HEK293 (cell line): Measurements from ENCODE around the gene PREB.

Experiments used
- CTCF ChIA-PET: fragments of 350-600 bp; formaldehyde crosslinking; extraction: SDS; loops from one replicate; lab custom pipeline; 2021; ENCODE audit warnings: antibody characterized with exemption; lab: Yijun Ruan, JAX
- POLR2A ChIA-PET: fragments of 300-600 bp; formaldehyde crosslinking; extraction: SDS; loops from one replicate; lab custom pipeline; 2020; ENCODE audit warnings: antibody characterized with exemption, inconsistent platforms; lab: Yijun Ruan, JAX
- H3K27ac ChIP-seq: fragments of 200-500 bp; sonication (Bioruptor generic); 2 replicates; pipeline ENCODE4 v1.5.1; 2014; ENCODE audit warnings: low read depth, low read length, control low read depth, inconsistent platforms; ENCODE audit errors: extremely low read depth
- H3K36me3 ChIP-seq, 2 experiments: fragments of 200-500 bp in 1 of 2; sonication (Bioruptor generic) in 1 of 2; 1 replicate in 1 of 2; 2 replicates in 1 of 2; pipeline ENCODE4 v1.5.1; 2014 to 2017; ENCODE audit warnings: inconsistent platforms in 2 of 2, low read length in 2 of 2; ENCODE audit not compliant: control insufficient read depth in 2 of 2, insufficient read depth in 1 of 2
- H3K4me1 ChIP-seq: fragments of 200-500 bp; sonication (Bioruptor generic); 2 replicates; pipeline ENCODE4 v1.5.1; 2014; ENCODE audit warnings: mild to moderate bottlenecking, low read length, inconsistent platforms; ENCODE audit not compliant: control insufficient read depth, insufficient read depth
- H3K4me3 ChIP-seq: 2 replicates; pipeline ENCODE4 v1.5.1; 2011; ENCODE audit warnings: low read depth, mild to moderate bottlenecking, control low read depth, low read length, moderate library complexity
- H3K9me3 ChIP-seq: fragments of 200-500 bp; sonication (Bioruptor generic); 2 replicates; pipeline ENCODE4 v1.5.1; 2014; ENCODE audit warnings: low read depth, low read length, inconsistent platforms; ENCODE audit not compliant: control insufficient read depth, insufficient read depth
- CTCF ChIP-seq: fragments of 450-650 bp; formaldehyde crosslinking; IDR thresholded peaks from 2 replicates; pipeline ENCODE4 v1.5.1; 2016; ENCODE audit warnings: missing biosample characterization, missing genetic modification characterization
- GLIS2 ChIP-seq: fragments of 450-650 bp; formaldehyde crosslinking; IDR thresholded peaks from 2 replicates; pipeline ENCODE4 v1.5.1; 2016; ENCODE audit warnings: missing biosample characterization, missing genetic modification characterization
- MYNN ChIP-seq: fragments of 450-650 bp; formaldehyde crosslinking; IDR thresholded peaks from 2 replicates; pipeline ENCODE4 v1.5.1; 2016; ENCODE audit warnings: missing biosample characterization, missing genetic modification characterization, borderline replicate concordance
- PBX3 ChIP-seq: sonication (generic); formaldehyde crosslinking; IDR thresholded peaks from 2 replicates; pipeline ENCODE4 v1.8.1; 2022; ENCODE audit warnings: mild to moderate bottlenecking, moderate library complexity, missing genetic modification reagents
- PRDM10 ChIP-seq: fragments of 450-650 bp; formaldehyde crosslinking; IDR thresholded peaks from 2 replicates; pipeline ENCODE4 v1.5.1; 2016; ENCODE audit warnings: missing biosample characterization, missing genetic modification characterization
- SP2 ChIP-seq: fragments of 450-650 bp; formaldehyde crosslinking; IDR thresholded peaks from 2 replicates; pipeline ENCODE4 v1.5.1; 2016; ENCODE audit warnings: missing biosample characterization, missing genetic modification characterization
- SP3 ChIP-seq: fragments of 450-650 bp; formaldehyde crosslinking; IDR thresholded peaks from 2 replicates; pipeline ENCODE4 v1.5.1; 2016; ENCODE audit warnings: missing biosample characterization, missing genetic modification characterization
- ZBTB17 ChIP-seq: fragments of 450-650 bp; formaldehyde crosslinking; IDR thresholded peaks from 2 replicates; pipeline ENCODE4 v1.5.1; 2016; ENCODE audit warnings: missing biosample characterization, missing genetic modification characterization
- ZBTB26 ChIP-seq: fragments of 450-650 bp; formaldehyde crosslinking; optimal IDR thresholded peaks from 2 replicates; pipeline ENCODE3; 2016; ENCODE audit warnings: missing biosample characterization, mild to moderate bottlenecking, missing genetic modification characterization
- ZBTB8A ChIP-seq: fragments of 450-650 bp; formaldehyde crosslinking; IDR thresholded peaks from 2 replicates; pipeline ENCODE4 v1.5.1; 2016; ENCODE audit warnings: missing biosample characterization, missing genetic modification characterization
- ZFP3 ChIP-seq: fragments of 450-650 bp; formaldehyde crosslinking; IDR thresholded peaks from 2 replicates; pipeline ENCODE4 v1.5.1; 2016; ENCODE audit warnings: low read depth, missing biosample characterization, missing genetic modification characterization
- ZFP69B ChIP-seq: fragments of 450-650 bp; formaldehyde crosslinking; IDR thresholded peaks from 2 replicates; pipeline ENCODE4 v1.5.1; 2016; ENCODE audit warnings: missing biosample characterization, missing genetic modification characterization
- ZIC2 ChIP-seq: fragments of 450-650 bp; formaldehyde crosslinking; IDR thresholded peaks from 2 replicates; pipeline ENCODE4 v1.5.1; 2016; ENCODE audit warnings: missing biosample characterization, missing genetic modification characterization
- ZNF335 ChIP-seq: fragments of 450-650 bp; formaldehyde crosslinking; conservative IDR thresholded peaks from 2 replicates; pipeline ENCODE4 v1.5.1; 2016; ENCODE audit warnings: missing biosample characterization, missing genetic modification characterization
- ZNF514 ChIP-seq: fragments of 450-650 bp; formaldehyde crosslinking; IDR thresholded peaks from 2 replicates; pipeline ENCODE4 v1.5.1; 2016; ENCODE audit warnings: missing biosample characterization, missing genetic modification characterization
- ZNF521 ChIP-seq: fragments of 450-650 bp; formaldehyde crosslinking; IDR thresholded peaks from 2 replicates; pipeline ENCODE4 v1.5.1; 2017; ENCODE audit warnings: missing biosample characterization, mild to moderate bottlenecking, missing genetic modification characterization
- ZNF629 ChIP-seq: fragments of 450-650 bp; formaldehyde crosslinking; IDR thresholded peaks from 2 replicates; pipeline ENCODE4 v1.5.1; 2017; ENCODE audit warnings: missing biosample characterization, missing genetic modification characterization
- ZNF664 ChIP-seq: fragments of 450-650 bp; formaldehyde crosslinking; IDR thresholded peaks from 2 replicates; pipeline ENCODE4 v1.5.1; 2016; ENCODE audit warnings: missing biosample characterization, missing genetic modification characterization
- ZNF776 ChIP-seq: fragments of 450-650 bp; formaldehyde crosslinking; IDR thresholded peaks from 2 replicates; pipeline ENCODE4 v1.5.0; 2017; ENCODE audit warnings: missing biosample characterization, missing genetic modification characterization, borderline replicate concordance
- ZNF777 ChIP-seq: fragments of 450-650 bp; formaldehyde crosslinking; IDR thresholded peaks from 2 replicates; pipeline ENCODE4 v1.5.1; 2017; ENCODE audit warnings: missing biosample characterization, missing genetic modification characterization, borderline replicate concordance
- ZSCAN4 ChIP-seq: fragments of 450-650 bp; formaldehyde crosslinking; IDR thresholded peaks from 2 replicates; pipeline ENCODE4 v1.5.1; 2017; ENCODE audit warnings: missing biosample characterization, missing genetic modification characterization

Gene PREB

GRCh38 chr2:27133905-27134780, at the start of gene PREB:
TSS of gene PREB (minus strand) at chr2:27134636. CDS start at chr2:27134421, 215 bp downstream.
- ChIA-PET CTCF (interaction anchor here (0.5 to 3.5 kb wide), 14 partner anchors 11 to 803 kb away, joined by 3 to 17 read pairs (median 4); partner anchors contain the start of gene ABHD1), POLR2A (interaction anchor here (0.7 to 3.6 kb wide), 10 partner anchors 10 to 295 kb away, joined by 3 to 34 read pairs (median 4); partner anchors contain the start of genes ABHD1, AGBL5, ATRAID and GTF3C2)
- Histone ChIP-seq H3K36me3 (peaks cover 4 to 40% of the 10 kb centered on the region in 2 experiments; a peak in 2 of 3 replicates), H3K27ac (peak within 1 kb of the TSS; percentile 72; the same call in 1 of the 2 replicates), H3K4me1 (no peaks in the 10 kb centered on the region), H3K4me3 (peak within 1 kb of the TSS; percentile 87), H3K9me3 (no peaks in the 10 kb centered on the region)
- peak; percentile 57; the same call in 1 of the 2 replicates for TF ChIP-seq PBX3 (CRISPR knock-in tag)
- TF ChIP-seq ZBTB8A (tag by site-specific recombination): peak; percentile 45
- TF ChIP-seq ZBTB17 (tag by site-specific recombination): 0 out of 2 replicates have a peak, but pooled peaks have one; percentile 83
- TF ChIP-seq ZNF335: peak; percentile 66
- TF ChIP-seq ZFP3 (tag by site-specific recombination): no peak
- TF ChIP-seq PRDM10 (tag by site-specific recombination): peak; percentile 49
- TF ChIP-seq SP3: peak; percentile 84
- TF ChIP-seq SP2 (tag by site-specific recombination): peak; percentile 65
- 0 out of 2 replicates have a peak, but pooled peaks have one; percentile 29 for TF ChIP-seq CTCF (tag by site-specific recombination)
- no peak for TF ChIP-seq ZNF664 (tag by site-specific recombination)
- peak; percentile 75 for TF ChIP-seq GLIS2 (tag by site-specific recombination)
- TF ChIP-seq MYNN (tag by site-specific recombination): no peak
- TF ChIP-seq ZBTB26: peak; percentile 87
- TF ChIP-seq ZIC2 (tag by site-specific recombination): peak; percentile 44

GRCh38 chr2:27184115-27184514, 49.7 kb upstream of the PREB start:
- Histone ChIP-seq H3K9me3 (no peaks in the 10 kb centered on the region), H3K4me3 (no peak overlapping the region), H3K4me1 (peaks cover 4% of the 10 kb centered on the region; the same call in 1 of the 2 replicates), H3K36me3 (no peaks in the 10 kb centered on the region), H3K27ac (no peak overlapping the region)
- ChIA-PET CTCF (interaction anchor here (0.6 to 2.2 kb wide), 3 partner anchors 8 to 142 kb away, joined by 3 to 13 read pairs (median 4); no protein-coding TSS in a partner anchor), POLR2A (no interaction called here)
- TF ChIP-seq ZNF776 (tag by site-specific recombination) (no peak), ZNF777 (no peak), ZNF514 (tag by site-specific recombination) (no peak), ZSCAN4 (tag by site-specific recombination) (no peak), CTCF (tag by site-specific recombination) (no peak), ZFP69B (tag by site-specific recombination) (no peak), ZNF521 (tag by site-specific recombination) (no peak), ZNF629 (no peak)
